SJCRH30 (cell line): ENCODE data around the gene RELCH. TPM values are rescaled to one million over a fixed set of nuclear protein-coding genes. Genes with fewer than 3 reads are reported as not detected.

Experiments
- DNase-seq, 2 experiments: peaks; one replicate each; pipeline ENCODE4 v3.0.0-alpha.2; 2015 to 2020
- H3K27ac ChIP-seq: fragments of 250-450 bp; sonication (Bioruptor Pico); 2 replicates; pipeline ENCODE4 v1.5.1; 2020; ENCODE audit warnings: mild to moderate bottlenecking, moderate library complexity
- H3K27me3 ChIP-seq: fragments of 250-450 bp; sonication (Bioruptor Pico); 2 replicates; pipeline ENCODE4 v1.5.1; 2020; ENCODE audit warnings: mild to moderate bottlenecking, moderate library complexity
- H3K36me3 ChIP-seq: fragments of 250-450 bp; sonication (Bioruptor Pico); 2 replicates; pipeline ENCODE4 v1.5.1; 2020; ENCODE audit warnings: mild to moderate bottlenecking, moderate library complexity
- H3K4me1 ChIP-seq: fragments of 250-450 bp; sonication (Bioruptor Pico); 2 replicates; pipeline ENCODE4 v1.5.1; 2020; ENCODE audit warnings: mild to moderate bottlenecking, moderate library complexity
- H3K4me3 ChIP-seq: fragments of 250-450 bp; sonication (Bioruptor Pico); 2 replicates; pipeline ENCODE4 v1.5.1; 2020; ENCODE audit warnings: mild to moderate bottlenecking, moderate library complexity
- H3K9me3 ChIP-seq: fragments of 250-450 bp; sonication (Bioruptor Pico); replicated peaks from 2 replicates; pipeline ENCODE4 v1.5.1; 2020; ENCODE audit warnings: mild to moderate bottlenecking, moderate library complexity
- total RNA-seq: library from RNA; depleted of rRNA; stranded (reverse); fragments of >200 nt; shearing (Covaris generic); gene quantifications from 2 replicates; pipeline ENCODE4 v1.2.3, GENCODE V29; 2014

RELCH gene
- total RNA-seq, 1 experiment from 2014 or later = 16.5 TPM

DNA sequence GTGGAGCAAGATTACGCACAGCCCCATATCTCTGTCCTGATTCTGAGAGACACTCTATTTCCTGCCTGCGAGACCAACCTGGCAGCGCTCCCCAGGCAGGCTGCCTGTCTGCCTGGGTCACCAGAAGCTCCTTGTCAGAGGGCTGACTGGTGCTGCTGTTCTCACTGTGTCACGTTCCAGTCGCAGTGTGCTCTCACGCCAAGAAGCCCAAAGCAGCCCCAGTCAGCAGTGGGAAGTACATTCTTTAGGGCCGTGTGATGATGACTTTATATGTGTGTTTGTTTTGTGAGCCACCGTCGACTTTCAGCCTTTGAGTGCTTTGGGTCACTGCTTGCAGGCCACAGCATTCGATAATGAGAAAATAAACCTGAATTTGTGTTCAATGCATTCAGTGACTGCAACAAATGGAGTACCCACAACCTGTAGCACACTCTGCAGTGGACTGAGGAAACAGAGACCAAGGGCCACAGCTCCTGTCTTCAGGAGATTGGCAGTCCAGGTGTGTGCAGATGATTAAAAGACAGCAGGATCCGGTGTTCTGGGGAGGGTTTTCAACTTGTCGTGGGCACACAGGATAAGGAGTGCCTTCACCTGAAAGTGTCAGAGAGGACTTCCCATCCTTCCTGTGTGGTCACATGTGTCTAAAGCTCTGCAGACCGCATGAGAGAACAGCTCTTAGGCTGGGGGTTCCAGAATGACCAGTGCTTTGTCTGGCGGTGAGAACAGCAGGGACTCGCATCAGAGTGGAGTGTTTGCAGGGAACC, 142.8 kb downstream of the RELCH start:
- Histone ChIP-seq H3K4me1 (no peaks in the 10 kb centered on the region), H3K27ac (no peak overlapping the region), H3K36me3 (no peaks in the 10 kb centered on the region), H3K27me3 (0 out of 2 replicates have a peak, but pooled peaks cover 3% of the 10 kb centered on the region), H3K9me3 (no peaks in the 10 kb centered on the region), H3K4me3 (no peak overlapping the region)
- DNase-seq = no peak

DNA sequence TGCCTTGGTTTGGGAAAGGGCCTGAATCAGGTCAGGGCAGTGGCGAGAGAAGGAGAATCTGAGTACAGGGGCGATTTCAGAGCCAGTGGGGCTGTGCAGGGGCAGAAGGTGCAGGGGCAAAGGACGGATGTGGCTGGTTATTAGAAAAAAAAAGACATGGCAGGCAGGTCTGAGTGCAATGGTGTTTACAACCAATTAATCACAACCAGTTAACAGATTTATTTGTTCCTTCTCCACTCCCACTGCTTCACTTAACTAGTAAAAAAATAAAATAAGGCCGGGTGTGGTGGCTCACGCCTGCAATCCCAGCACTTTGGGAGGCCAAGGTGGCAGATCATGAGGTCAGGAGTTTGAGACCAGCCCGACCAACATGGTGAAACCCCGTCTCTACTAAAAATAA, 143.6 kb downstream of the RELCH start:
- no peak for DNase-seq
- Histone ChIP-seq H3K27me3 (0 out of 2 replicates have a peak, but pooled peaks cover 2% of the 10 kb centered on the region), H3K4me3 (no peak overlapping the region), H3K36me3 (no peaks in the 10 kb centered on the region), H3K9me3 (no peaks in the 10 kb centered on the region), H3K27ac (no peak overlapping the region), H3K4me1 (no peaks in the 10 kb centered on the region)

DNA sequence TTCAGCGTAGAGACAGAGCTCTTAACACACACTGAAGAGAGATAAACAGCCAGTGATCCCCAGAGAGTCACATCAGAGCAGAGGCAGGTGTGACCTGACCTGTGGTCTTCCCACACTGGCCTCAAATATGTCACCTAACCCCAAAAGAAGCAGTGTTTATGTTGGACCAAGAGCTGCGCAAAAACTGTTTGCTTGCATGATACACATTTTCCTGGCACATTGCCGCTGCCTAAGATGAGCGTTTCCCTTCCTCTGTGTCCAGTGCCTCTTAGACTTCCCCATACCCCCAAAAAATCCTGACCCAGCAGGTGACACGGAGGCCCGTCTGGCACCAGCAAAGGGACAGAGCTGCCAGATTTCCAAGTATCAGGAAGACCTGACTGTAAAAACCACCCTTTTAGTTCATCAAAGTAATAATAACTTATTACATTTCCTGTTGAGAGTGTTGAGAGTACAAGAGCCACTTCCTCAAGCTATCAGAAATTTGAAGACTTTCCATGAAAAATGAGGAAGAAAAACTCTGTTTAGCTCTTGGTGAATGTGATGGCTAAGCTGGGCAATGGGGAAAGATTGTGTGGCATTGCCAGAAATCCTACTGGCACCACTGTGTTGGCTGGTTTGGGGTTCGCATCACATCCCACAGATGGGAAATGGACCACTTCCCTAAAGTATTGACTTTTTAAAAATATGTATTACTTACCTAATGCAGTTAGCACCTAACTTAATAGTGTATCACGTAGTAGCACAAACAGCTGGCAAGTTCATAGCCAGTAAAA, 144.7 kb downstream of the RELCH start:
- H3K27ac ChIP-seq = no peak overlapping the region
- peak; percentile 12 to 36 for DNase-seq
- no peaks in the 10 kb centered on the region for H3K36me3 ChIP-seq
- no peaks in the 10 kb centered on the region for H3K9me3 ChIP-seq
- no peak overlapping the region for H3K4me3 ChIP-seq
- no peaks in the 10 kb centered on the region for H3K27me3 ChIP-seq
- no peaks in the 10 kb centered on the region for H3K4me1 ChIP-seq

DNA sequence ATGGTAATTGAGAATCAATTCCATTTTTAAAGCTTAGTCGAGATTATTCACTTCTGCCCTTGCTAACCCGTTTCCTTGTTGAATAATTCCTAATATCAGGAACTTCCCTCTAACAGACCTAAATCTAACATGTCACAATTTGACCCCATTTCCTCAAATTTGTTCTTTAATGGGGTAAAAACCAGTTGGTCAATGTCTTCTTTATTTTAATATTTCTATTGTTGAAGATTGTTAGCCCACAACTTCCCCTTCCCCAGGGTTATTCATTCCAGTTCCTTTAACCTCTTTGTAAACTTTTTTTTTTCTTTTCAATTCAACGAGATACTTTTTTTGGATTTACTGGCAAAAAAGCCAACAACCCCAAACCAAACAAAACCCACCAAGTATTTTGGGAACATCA, 145.4 kb downstream of the RELCH start:
- H3K4me1 ChIP-seq = no peaks in the 10 kb centered on the region
- H3K4me3 ChIP-seq = no peak overlapping the region
- no peaks in the 10 kb centered on the region for H3K9me3 ChIP-seq
- H3K27me3 ChIP-seq = no peaks in the 10 kb centered on the region
- no peaks in the 10 kb centered on the region for H3K36me3 ChIP-seq
- no peak overlapping the region for H3K27ac ChIP-seq
- no peak for DNase-seq

DNA sequence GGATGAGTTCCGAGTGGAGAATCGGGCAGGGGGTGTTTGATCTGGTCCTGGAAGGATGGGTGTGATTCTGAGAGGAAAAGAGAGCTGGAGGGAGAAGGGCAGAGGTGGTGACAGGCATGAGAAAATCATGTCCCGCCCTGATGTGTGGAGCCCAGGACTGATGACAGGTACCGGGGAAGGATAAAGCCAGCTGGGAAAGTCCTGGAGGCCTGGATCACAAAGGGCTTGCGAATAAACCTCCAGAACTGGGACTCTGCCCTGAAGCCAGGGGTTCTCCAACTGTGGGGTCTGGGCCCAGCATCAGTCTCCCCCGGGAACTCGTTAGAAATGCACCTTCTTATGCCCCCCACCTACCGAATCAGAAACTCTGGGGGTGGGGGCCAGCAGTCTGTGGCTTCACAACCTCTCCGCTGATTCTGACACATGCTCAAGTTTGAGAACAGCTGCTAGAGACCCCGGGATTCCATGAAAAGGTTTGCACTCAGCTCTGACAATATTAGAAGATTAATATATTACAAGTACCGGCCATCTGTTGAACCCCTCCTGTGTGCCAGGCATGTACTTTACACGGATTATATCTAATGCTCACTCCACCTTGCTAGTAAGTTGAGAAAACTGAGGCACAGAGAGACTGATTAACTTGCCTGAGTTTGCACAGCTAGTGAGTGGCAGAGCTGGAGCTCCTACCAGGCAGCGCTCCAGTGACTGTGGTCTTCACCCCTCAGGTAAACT, 146.1 kb downstream of the RELCH start:
- Histone ChIP-seq H3K9me3 (no peaks in the 10 kb centered on the region), H3K27ac (no peak overlapping the region), H3K4me3 (no peak overlapping the region), H3K27me3 (no peaks in the 10 kb centered on the region), H3K4me1 (no peaks in the 10 kb centered on the region), H3K36me3 (no peaks in the 10 kb centered on the region)
- peak; percentile 11 to 42 for DNase-seq

DNA sequence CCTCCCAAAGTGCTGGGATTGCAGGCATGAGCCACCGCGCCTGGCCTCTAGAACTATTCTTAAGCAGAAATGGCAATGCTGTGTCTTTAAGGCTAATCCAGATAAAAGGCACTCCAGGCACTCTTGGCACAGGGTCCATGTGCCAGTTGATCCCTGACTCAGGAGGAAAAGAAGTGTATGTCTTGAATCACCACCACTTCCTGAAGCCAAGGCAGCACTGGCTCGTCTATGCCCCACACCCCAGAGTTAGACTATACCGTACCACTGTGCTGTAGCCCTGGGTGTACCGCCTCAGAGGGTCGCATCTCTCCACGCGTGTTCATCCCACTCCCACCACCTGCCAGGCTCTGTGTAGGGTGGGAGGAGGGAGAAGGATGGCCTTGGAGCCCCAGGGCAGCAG, 147.1 kb downstream of the RELCH start:
- Histone ChIP-seq H3K4me3 (no peak overlapping the region), H3K4me1 (no peaks in the 10 kb centered on the region), H3K9me3 (no peaks in the 10 kb centered on the region), H3K27me3 (no peaks in the 10 kb centered on the region), H3K36me3 (no peaks in the 10 kb centered on the region), H3K27ac (no peak overlapping the region)
- no peak for DNase-seq

DNA sequence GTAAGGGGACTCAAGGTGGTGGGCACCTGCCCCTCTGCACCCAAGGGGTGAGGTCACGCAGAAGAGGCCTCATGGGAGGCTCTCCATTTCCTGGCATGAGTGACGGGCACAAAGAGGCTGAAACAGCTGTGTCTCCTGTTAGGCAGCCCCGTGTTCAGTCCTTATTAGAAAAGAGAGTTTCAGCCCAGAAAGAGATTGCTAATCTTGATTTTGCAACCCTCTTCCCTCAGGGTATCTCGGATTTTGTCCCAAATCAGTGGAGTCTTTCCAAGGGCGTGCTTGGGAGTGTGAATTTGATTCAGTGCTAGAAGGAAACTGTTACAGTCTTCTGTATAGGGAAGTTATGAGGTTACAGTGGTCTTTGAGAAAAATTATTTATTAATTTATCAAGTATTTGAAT, 148.4 kb downstream of the RELCH start:
- Histone ChIP-seq H3K27me3 (no peaks in the 10 kb centered on the region), H3K9me3 (no peaks in the 10 kb centered on the region), H3K4me3 (no peak overlapping the region), H3K36me3 (no peaks in the 10 kb centered on the region), H3K27ac (no peak overlapping the region), H3K4me1 (no peaks in the 10 kb centered on the region)
- peak in 1 of 2 experiments; percentile 20 for DNase-seq

DNA sequence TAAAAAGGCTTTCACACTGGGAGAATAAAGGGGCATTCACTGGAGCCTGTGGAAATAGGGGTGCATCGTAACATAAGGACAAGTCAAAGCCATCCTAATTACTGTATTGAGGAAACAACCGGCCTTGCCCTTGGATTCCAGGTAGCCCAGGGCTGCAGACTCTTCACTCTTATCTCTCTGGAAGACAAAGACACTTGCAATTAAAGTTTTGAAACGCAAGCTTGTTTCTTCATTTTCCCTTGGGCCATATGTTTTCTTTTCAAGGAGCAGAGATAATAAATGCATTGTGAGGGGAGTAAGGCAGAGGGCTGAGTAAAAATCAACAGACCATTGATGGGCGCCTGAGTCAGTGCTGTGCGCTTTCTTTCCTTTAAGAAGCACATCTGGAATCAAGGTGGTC, 149.6 kb downstream of the RELCH start:
- H3K4me1 ChIP-seq = no peaks in the 10 kb centered on the region
- no peak overlapping the region for H3K4me3 ChIP-seq
- H3K27ac ChIP-seq = no peak overlapping the region
- DNase-seq = no peak
- H3K27me3 ChIP-seq = no peaks in the 10 kb centered on the region
- H3K36me3 ChIP-seq = no peaks in the 10 kb centered on the region
- H3K9me3 ChIP-seq = no peaks in the 10 kb centered on the region

DNA sequence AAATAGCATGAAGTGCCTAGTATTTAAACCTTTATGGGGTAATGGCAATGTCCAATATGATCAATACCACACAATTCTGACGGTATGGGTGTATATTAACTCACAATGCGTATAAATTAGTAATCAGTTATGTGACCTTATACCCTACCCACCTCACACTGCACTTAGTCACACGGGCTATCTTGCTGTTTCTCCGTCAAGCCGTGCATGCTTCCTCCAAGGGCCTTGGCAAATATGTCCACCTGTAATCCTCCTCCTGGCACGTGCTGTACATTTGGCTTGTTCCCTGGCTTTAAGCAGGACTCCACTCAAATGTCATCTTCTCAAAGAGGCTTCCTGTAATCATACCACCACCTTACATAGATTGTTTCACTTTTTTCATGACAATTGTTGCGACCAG, 150.3 kb downstream of the RELCH start:
- no peaks in the 10 kb centered on the region for H3K27me3 ChIP-seq
- H3K9me3 ChIP-seq = no peaks in the 10 kb centered on the region
- H3K36me3 ChIP-seq = no peaks in the 10 kb centered on the region
- DNase-seq = no peak
- H3K4me3 ChIP-seq = no peak overlapping the region
- H3K27ac ChIP-seq = no peak overlapping the region
- no peaks in the 10 kb centered on the region for H3K4me1 ChIP-seq

DNA sequence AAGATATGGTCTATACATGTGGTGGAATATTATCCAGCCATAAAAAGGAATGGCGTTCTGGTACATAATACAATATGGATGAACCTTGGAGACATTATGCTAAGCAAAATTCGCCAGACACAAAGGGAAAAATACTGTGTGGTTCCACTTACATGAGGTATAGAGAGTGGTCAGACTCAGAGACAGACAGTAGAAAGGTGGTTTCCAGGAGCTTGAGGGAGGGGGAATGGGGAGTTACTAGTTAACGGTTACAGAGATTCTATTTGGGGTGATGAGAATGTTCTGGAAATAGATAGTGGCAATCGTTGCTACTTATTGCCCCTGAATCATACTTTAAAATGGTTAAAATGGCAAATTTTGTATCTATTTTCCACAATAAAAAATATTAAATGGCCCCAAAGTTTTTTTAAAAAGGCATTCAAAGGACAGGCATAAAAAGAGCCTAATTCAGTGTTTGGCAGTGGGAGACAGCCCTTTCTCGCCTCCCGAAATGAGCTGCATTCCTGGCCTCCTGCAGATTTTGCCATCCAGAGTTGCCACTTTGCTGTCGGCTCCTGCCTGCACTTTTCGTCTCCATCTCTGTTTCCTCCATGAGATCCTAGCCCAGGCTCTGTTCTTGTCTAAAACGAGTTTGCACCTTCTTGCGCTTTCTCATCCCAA, 151.5 kb downstream of the RELCH start:
- H3K27ac ChIP-seq = no peak overlapping the region
- H3K4me3 ChIP-seq = no peak overlapping the region
- no peaks in the 10 kb centered on the region for H3K27me3 ChIP-seq
- no peak for DNase-seq
- H3K9me3 ChIP-seq = no peaks in the 10 kb centered on the region
- no peaks in the 10 kb centered on the region for H3K36me3 ChIP-seq
- H3K4me1 ChIP-seq = no peaks in the 10 kb centered on the region

DNA sequence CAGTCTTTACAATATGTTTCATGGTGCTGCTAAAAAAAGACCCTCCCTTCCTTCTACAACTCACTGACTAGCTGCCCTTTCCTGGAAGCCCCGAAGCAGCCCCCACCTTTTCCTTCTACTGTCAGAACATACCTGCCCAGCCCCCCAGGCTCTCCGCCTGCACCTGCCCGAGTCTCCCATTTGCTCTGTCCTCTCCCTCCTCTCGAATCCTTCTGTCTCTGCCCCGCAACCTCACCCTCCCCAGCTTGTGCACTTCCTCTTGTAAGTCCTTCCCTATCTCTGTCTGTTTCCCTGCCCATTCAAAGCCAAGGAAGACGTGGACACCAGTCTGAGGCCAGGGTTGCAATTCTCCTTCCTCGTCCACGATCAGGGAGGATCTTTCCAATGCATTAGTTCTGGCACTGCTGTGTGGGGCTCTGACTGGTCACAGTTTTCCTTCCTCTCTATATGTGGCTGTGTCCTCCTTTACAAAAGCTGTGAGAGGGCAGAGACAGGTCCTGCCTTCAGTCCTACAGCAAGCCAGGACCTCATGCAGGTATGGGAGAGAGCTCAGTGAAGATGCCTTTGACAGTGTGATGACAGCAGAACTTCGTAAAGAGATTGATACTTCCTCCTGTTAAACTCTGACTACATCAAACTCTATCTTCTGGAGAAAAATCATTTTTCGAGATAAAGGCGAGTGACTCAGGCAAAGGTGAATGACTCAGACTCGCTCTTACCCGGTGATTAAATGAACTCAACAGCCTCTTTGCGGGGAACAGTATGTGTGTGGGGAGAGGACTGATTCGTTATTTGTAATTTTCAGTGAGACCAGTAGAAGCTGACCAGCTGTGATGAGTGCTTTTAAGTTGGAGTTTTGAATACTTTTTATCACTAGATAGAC, 152.3 kb downstream of the RELCH start:
- Histone ChIP-seq H3K27me3 (no peaks in the 10 kb centered on the region), H3K27ac (no peak overlapping the region), H3K4me1 (no peaks in the 10 kb centered on the region), H3K9me3 (no peaks in the 10 kb centered on the region), H3K36me3 (no peaks in the 10 kb centered on the region), H3K4me3 (no peak overlapping the region)
- no peak for DNase-seq

DNA sequence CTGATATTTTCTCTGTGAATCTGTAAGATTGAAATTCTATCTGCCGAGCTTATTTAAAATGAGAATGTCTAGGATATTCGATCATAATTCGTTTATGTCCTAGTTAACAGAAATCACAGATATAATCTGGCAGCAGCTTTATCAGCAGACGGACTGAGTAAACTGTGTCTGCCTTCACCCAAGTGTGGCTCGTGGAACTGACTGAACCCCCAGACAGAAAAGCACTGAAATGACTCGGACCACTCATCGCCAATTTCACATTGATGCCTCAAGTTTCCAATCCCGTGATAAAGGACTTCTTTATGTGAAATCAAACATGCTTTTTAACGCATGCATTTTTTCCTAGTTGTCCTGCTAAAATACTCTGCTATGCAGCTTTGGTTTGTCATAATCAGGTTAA, 153.9 kb downstream of the RELCH start:
- no peaks in the 10 kb centered on the region for H3K27me3 ChIP-seq
- H3K27ac ChIP-seq = no peak overlapping the region
- DNase-seq = no peak
- no peaks in the 10 kb centered on the region for H3K9me3 ChIP-seq
- no peaks in the 10 kb centered on the region for H3K4me1 ChIP-seq
- no peak overlapping the region for H3K4me3 ChIP-seq
- no peaks in the 10 kb centered on the region for H3K36me3 ChIP-seq

DNA sequence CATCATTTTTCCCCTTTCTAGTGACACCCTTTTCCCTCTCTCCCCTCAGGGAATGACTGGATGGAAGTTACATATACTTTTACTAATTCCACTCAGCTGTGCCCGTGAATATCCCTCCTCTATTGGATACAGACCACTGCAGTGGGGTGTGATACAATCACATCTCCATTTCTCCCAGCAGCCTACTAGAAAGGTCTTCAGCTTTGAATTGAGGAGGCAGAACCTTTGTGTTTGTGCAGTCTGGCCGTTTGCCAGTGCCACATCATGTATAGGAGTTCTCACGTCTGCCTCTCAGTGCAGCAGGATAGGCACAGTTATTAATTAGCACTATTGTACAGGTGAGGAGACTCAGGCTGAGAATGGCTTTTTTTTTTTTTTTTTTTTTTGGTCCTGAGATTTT, 154.4 kb downstream of the RELCH start:
- no peak overlapping the region for H3K27ac ChIP-seq
- no peak for DNase-seq
- no peaks in the 10 kb centered on the region for H3K4me1 ChIP-seq
- H3K36me3 ChIP-seq = no peaks in the 10 kb centered on the region
- H3K4me3 ChIP-seq = no peak overlapping the region
- no peaks in the 10 kb centered on the region for H3K9me3 ChIP-seq
- H3K27me3 ChIP-seq = no peaks in the 10 kb centered on the region

DNA sequence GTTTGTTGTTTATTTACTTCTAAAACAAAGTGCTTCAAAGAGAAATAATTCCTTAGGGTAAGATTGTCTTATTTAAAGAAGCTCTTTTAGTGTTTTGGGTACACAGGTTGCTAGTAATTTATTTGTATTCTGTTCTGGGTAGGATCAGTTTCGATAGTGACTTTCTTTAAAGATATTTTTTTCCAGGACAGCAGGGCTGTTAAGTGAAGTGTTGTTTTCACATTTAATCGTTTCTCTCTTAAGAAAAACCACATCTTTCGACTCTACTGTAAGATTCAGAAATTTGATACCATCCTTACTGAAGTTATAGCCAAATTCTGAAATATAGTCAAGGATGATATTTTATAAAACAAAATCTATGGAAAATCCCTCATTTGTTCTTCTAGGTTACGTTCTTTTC, 155.8 kb downstream of the RELCH start:
- no peak overlapping the region for H3K27ac ChIP-seq
- no peaks in the 10 kb centered on the region for H3K9me3 ChIP-seq
- H3K36me3 ChIP-seq = no peaks in the 10 kb centered on the region
- H3K4me1 ChIP-seq = no peaks in the 10 kb centered on the region
- no peak for DNase-seq
- H3K4me3 ChIP-seq = no peak overlapping the region
- no peaks in the 10 kb centered on the region for H3K27me3 ChIP-seq
